ENCODE data around the gene PAX5.

DNA sequence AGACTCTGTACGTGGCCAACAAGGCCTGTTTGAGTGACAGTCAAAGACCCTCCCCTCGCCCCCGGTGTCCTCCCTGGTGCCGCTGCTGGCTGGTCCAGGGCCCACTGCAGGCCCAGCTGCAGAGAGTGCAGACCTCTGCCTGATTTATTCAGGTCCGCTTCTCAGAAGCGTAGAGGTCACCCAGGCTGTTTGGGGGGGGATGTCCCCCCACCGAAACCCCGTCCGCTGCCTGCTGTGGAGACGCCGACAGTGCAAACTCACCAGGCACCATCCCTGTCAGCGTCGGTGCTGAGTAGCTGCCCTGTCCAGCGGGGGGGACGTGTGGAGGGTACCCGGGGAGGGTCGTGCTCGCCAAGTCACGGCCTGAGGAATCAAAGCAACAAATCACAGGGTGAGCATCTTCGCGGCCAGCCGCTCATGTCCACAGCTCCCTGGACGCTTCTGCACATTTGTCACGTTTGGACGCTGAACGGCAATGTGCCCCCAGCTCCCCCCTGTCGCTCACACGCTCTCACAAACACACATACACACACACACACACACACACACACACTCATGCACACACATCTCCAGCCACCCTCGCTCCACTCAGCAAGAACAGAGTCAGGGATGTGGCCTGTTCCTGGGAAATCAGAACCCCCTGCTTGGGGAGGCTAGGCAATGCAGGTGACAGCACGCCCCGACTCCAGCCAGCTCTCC lies 152.2 kb downstream of the PAX5 start:
- TF ChIP-seq EZH2 (IDR thresholded peaks at IDR 0.05; ENCODE audit: borderline replicate concordance, insufficient read depth, low read depth, low read length, poor library complexity, severe bottlenecking), result no peak
- TF ChIP-seq, protein P1, sequence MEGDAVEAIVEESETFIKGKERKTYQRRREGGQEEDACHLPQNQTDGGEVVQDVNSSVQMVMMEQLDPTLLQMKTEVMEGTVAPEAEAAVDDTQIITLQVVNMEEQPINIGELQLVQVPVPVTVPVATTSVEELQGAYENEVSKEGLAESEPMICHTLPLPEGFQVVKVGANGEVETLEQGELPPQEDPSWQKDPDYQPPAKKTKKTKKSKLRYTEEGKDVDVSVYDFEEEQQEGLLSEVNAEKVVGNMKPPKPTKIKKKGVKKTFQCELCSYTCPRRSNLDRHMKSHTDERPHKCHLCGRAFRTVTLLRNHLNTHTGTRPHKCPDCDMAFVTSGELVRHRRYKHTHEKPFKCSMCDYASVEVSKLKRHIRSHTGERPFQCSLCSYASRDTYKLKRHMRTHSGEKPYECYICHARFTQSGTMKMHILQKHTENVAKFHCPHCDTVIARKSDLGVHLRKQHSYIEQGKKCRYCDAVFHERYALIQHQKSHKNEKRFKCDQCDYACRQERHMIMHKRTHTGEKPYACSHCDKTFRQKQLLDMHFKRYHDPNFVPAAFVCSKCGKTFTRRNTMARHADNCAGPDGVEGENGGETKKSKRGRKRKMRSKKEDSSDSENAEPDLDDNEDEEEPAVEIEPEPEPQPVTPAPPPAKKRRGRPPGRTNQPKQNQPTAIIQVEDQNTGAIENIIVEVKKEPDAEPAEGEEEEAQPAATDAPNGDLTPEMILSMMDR (IDR thresholded peaks at IDR 0.05), result no peak

All from B cell (primary cell).